A549 (cell line): ENCODE data around the gene PLEKHN1.

Experiments
- CHD4 ChIP-seq: fragments of 200-600 bp; sonication (generic); IDR thresholded peaks from 2 replicates; pipeline ENCODE4 v1.6.1; 2016; ENCODE audit warnings: antibody characterized with exemption, mild to moderate bottlenecking, borderline replicate concordance
- CTCF ChIP-seq: fragments of >200 bp; sonication (Bioruptor Twin); formaldehyde crosslinking; IDR thresholded peaks from 3 replicates; pipeline ENCODE4 v1.5.1; 2016
- ELK1 ChIP-seq: fragments of 150-350 bp; IDR thresholded peaks from 2 replicates; pipeline ENCODE4 v1.6.1; 2014; ENCODE audit warnings: low read depth, mild to moderate bottlenecking, low read length
- NFE2L2 ChIP-seq: fragments of 150-350 bp; conservative IDR thresholded peaks from 2 replicates; pipeline ENCODE4 v1.6.1; 2014; ENCODE audit warnings: low read length
- POLR2A ChIP-seq: IDR thresholded peaks from 2 replicates; pipeline ENCODE4 v1.6.1; 2012; ENCODE audit warnings: mild to moderate bottlenecking, low read length
- RFX5 ChIP-seq: fragments of 450-650 bp; IDR thresholded peaks from 2 replicates; pipeline ENCODE4 v1.7.1; 2014; ENCODE audit warnings: antibody characterized with exemption, mild to moderate bottlenecking, moderate library complexity

- no peak for TF ChIP-seq ELK1
- TF ChIP-seq CTCF: no peak
- TF ChIP-seq POLR2A: no peak
- no peak for TF ChIP-seq RFX5
- no peak for TF ChIP-seq NFE2L2
- TF ChIP-seq CHD4: no peak
These were observed 10.8 kb upstream of the PLEKHN1 start for GRCh38 chr1:955474-955873.
